GM19438 (cell line): Measurements from ENCODE around the gene CCDC178.
"Not testable (repeated sequence)": the region's sequence is repeated elsewhere in the genome, so short reads cannot be mapped to it uniquely, and the experiment has no call there.

Experiments used
- ATAC-seq: cut with Tn5 transposase; IDR thresholded peaks from one replicate; pipeline ENCODE4 v1.9.1; 2021; ENCODE audit warnings: low read depth; ENCODE audit not compliant: unreplicated experiment

The CCDC178 gene

DNA sequence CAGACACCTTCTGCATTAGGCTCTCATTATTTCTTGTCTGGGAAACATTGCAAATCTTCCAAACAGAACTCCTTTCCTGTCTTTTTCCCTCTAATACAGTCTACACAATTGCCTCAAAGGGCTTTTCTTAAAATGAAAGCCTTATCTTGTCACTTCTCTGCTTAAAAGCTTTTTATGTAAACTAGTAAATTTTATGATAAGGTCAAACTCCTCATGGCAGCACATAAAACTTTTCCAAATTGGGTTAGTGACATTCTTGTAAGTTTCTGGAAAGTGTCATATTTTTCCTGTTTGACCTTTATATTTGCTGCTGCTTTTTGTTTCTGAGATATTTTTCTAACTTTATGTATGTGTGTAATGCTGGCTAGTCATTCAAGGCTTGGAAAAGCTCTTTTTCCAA, 406.3 kb downstream of the CCDC178 start:
- no peak for ATAC-seq

DNA sequence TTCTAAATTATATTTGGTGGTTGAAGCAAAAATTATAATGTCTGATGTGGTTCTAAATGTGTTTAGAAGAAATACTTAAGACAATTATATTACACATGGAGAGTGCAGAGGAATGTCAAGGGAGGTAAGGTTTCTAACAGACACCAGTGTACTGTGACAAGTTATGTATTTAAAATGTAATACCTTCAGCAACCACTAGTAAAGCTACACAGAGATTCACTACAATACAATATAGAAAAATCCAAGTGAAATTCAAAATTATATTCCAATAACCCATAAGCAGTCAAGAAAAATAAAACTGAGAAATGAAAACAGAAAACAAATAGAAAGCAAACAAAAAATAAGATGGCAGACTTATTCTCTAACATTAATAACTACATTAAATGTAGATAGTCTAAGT, 418.2 kb downstream of the CCDC178 start:
- ATAC-seq = no peak

DNA sequence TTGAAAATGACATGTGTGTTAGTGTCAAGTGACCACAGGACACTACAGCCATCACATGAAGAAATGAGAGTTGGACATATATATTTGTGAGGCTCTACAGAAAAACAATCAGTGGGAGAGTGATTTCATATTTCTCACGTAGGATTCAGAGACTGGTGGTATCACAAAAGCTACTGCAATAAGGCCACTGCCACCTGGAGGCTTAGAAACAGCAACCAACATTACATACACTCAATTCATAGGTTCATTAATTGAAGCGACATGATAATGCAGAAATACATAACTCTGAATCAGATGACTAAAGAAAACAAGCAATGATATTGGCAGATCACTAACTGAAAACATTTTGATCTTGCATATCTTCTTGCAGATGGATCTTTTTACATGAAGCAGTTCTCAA, 419.6 kb downstream of the CCDC178 start:
- ATAC-seq = no peak

DNA sequence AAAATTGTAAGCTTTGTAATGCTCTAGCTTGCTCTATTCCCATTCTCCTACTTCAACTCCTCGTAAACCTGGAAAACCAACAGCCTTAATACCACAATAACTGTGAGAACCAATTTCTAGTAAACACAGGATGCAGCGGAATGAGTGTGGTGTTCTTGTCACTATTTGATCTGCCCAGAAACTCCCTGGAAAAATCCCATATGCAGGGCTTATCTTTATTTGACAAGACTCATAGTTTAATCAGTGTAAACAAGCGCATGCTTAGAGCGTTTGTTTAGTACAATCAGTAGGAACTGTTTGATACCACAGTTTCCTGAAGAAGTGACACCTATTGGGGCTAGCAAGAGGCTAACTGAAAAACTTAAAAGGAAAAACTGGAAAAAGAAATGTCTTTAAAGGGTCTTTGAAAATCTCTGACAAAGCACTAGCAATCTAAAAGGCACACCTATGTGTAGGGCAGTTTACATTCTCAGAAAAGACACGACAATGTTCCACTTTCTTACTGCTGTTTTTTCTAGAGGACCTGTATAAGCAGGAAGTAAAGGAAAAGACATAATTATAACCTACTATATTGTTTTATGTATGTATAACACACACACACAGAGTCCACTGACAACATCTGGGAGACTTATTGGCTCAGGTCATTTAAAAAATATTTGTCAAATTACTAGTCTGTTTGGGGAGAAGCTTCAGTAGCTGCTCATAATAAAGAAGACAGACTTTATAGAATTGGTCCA, 426.3 kb downstream of the CCDC178 start:
- ATAC-seq = no peak

DNA sequence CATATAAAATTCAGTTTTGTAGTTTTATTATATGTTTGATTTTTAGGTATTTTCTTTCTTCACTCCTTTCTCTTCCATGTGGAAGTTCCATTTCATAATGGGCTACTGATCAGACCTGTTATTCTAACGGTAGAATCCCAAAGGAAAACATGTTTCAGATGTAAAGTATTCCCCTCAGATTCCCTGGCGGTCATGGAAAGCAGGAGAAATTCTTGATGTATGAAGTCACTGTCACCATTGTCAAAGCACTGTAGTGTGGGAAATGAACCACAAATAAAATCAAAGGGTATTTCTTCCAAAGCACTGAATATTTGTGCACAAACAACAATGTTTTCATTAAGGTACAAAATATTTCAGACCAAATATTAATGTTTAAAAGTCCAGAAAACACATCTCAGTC, 430.4 kb downstream of the CCDC178 start:
- ATAC-seq = no peak

DNA sequence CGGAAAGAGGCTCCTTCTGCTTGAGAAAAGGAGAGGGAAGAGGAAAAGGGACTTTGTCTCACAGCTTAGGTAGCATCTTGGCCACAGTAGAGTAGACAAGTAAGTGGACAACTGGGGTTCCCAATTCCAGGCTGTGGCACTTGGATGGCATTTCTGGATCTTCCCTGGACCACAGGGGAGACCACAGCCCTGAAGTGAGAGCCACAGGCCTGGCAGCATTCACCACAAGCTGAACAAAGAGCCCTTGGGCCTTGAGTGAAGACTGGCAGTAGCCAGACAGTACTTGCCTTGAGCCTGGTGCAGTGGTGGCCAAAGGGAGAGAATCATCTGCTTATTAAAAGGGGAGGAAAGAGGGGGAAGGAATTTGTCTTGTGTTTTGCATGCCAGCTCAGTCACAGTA, 441.6 kb downstream of the CCDC178 start:
- ATAC-seq = no peak

DNA sequence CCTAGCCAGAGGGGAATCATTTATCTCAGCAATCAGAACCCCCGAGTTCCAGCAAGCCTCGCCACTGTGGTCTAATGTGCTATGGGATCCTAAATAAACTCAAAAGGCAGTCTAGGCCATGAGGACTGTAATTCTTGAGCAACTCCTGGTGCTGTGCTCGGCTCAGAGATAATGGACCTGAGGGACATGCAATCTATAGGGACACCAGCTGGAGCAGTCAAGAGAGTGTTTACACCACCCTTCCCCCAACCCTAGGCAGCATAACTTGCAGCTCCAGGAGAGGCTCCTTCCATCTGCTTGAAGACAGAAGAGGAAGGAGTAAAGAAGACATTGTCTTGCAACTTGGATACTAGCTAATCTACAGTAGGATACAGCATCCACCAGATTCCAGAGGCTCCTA, 442.2 kb downstream of the CCDC178 start:
- ATAC-seq = no peak

DNA sequence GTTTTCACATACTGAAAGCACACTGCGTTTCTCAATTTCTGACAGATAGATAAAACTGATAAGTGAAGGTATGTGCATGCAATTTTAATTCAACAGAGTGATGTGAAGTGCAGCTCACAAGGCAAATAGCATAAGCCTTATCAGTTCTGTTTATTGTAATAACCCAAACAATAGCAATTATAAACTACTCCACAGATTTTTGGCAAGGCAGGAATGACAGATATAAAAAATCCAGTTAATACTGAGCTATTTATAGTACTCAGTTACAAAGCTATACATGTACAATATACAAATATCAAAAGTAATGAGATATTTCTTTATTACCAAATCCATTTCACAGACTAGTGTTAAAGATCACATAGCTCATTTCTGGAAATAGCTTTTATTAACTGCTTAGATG, 456.8 kb downstream of the CCDC178 start:
- ATAC-seq = no peak

DNA sequence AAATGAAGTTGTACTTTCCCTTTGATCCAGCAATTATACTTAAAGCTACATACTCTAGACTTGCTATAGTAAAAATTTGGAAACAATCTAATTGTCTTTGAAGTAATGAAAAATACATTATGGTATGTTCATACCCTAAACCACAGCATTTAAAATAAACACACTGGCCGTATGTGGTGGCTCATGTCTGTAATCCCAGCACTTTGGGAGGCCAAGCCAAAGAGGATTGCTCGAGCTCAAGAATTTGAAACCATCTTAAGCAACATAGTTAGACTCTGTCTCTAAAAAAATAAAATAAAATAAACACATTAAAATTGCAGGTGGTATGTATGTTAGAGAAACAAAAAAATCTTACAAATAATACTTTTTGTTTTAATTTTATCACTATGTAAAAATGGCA, 459.6 kb downstream of the CCDC178 start:
- no peak for ATAC-seq

DNA sequence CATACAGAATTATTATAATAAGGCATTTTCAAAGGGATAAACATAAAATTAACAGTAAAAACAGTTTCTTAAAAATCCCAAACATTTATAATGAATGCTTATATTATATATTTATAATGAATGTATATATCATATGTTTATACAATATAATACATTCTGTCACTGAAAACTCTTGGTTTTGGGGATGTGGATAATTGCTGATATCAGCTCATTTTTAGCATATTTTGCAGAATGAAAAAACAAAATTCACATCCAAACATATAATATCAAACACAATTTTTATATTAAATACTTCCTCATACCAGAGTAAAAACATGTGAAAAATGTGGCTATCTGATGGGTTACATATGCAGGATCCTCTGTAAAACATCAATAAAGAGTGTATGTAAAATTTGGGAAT, 465.0 kb downstream of the CCDC178 start:
- no peak for ATAC-seq

DNA sequence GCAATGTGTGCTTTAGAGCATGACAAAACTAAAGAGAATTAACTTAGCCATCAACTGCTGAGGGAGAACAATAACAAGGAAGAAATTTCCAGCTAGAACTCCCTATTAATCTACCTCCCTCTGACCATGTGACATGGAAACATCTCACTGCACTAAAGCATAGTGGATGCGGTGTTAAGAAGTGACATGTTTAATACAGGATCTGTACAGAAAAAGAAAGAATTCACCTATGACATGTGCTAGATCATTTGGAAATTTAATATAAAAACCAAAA, 465.4 kb downstream of the CCDC178 start:
- ATAC-seq = no peak

DNA sequence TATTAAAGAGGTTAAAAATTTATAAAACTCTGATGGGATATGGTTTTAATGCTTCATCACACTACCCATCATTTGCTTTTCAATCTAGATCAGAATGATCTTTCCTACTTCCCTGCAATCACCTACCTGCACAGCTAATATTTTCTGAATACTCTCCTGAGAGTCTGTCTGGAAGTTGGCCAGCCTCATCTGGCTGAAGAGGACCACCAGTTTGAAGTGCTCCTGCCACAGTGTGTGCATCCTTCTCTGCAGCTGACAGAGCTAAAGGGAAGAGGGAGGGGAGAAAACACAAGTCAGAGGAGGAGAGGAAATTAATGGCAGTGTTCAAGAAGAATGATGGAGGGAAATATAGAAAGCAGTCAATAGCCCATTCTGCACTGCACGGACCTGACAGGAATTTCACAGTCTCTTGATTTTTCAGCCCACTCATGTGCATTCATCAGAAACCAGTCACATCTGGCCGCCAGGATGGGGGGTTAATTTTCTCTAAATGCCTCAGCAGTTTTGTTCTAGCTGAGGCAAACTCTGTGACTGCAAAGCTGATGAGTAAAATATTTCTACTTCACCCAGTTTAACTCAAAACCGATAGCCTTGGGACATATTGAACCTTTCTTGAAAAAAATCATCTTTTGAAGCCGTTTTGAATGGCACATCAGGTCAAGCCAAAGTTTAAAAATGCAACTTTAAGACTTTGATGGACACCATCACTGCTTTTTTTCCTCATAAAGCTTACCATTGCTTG, 465.9 kb downstream of the CCDC178 start:
- no peak for ATAC-seq

DNA sequence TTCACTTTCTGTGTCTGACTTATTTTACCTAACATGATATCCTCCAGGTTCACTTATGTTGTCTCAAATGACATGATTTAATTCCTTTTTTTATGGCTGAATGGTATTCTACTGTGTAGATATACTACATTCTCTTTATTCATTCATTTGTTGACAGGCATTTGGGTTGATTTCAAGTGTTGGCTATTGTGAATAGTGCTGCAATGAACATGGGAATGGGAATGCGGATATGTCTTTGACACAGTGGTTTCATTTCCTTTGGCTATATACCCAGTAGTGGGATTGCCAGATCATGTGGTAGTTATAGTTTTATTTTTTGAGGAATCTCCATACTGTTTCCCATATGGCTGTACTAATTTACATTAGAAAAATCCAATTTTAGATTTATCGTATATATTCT, 472.3 kb downstream of the CCDC178 start:
- no peak for ATAC-seq

DNA sequence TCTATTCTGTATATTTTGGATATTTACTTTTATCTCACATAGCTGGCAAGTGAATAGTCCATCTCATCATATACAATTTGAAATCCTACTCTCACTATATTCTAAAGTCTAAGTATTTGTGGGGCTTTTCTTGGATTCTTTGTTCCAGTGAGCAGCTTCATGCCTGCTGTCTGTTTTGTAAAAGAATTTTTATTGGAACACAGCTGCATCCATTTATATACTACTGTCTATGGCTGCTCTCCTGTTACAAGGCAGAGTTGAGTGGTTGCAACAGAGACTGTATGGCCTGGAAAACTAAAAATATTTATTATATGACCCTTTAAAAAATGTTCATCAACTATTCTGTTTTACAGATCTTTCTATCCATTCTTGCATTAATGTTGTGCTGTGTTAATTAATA, 474.4 kb downstream of the CCDC178 start:
- ATAC-seq = no peak

DNA sequence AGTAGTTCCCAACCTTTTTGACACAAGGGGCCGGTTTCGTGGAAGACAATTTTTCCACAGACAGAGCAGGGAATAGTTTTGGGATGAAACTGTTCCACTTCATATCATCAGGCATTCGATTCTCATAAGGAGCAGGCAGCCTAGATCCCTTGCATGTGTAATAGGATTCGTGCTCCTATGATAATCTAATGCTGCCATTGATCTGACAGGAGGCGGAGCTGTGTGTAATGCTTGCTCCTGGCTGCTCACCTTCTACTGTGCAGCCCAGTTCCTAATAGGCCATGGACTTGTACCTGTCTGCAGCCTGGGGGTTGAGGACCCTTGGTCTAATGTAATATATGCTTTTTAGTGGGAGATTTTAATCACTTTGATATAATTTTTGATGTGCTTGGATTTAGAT, 479.0 kb downstream of the CCDC178 start:
- ATAC-seq = no peak

DNA sequence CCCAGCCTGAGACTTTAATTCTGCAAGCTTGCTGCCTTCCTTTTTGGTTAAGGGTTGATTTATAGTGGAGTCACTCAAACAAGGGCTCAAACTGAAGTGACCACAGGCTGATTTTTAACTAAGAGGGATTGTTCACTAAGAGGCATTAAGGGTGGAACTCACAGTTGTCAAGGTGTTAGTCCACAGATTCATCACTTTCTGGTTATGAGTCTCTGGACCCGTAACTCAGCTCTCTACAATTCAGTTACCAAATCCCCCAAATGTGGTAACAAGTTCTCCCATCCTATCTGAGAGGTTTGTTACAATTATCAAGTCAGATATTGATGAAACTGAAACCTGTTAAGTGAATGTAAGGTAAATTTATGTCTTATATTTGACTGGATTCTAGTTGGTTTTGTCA, 481.8 kb downstream of the CCDC178 start:
- ATAC-seq = no peak

DNA sequence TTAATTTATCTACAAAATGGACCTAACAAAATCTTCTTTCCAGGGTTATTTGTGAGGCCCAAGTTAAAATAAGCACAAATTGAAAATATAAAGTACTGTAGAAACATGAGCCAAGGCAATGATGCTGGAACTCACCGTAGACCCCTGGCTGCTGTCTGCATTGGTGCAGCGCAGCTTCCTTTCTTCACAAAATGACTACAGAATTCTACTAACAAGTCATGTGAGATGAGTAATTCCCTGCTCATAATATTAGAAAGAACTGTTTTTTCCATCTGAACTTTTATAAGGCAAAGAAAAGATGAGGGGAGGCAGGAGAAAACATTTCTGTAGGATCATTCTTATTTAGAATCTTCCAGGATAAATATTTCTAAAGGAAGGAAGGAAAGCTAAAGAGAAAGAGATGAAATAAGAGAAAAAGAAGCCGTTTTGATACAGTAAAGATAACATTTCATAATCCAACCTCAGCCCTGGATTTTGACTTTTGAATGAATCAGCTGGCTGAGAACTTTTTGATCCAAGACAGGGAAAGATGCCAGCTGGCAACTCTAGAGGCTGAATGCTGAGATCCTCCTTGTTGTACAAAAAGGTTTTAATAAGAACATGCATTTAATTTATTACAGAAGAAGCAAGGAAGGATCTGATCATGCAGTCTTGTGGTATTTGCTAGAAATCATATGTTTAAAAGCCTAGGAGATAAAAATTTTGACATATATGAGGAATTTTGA, 483.8 kb downstream of the CCDC178 start:
- no peak for ATAC-seq

DNA sequence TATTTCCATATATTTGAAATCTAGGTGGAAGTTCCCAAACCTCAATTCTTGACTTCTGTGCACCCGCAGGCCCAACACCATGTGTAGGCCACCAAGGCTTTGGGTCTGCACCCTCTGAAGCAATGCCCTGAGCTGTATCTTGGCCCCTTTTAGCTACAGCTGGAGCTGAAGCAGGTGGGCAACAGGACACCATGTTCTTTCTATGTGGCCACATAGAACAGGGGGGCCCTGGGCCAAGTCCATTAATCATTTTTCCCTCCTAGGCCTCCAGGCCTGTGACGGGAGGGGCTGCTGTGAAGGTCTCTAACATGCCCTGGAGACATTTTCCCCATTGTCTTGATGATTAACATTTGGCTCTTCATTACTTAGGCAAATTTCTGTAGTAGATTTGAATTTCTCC, 488.2 kb downstream of the CCDC178 start:
- ATAC-seq = not testable (repeated sequence)

DNA sequence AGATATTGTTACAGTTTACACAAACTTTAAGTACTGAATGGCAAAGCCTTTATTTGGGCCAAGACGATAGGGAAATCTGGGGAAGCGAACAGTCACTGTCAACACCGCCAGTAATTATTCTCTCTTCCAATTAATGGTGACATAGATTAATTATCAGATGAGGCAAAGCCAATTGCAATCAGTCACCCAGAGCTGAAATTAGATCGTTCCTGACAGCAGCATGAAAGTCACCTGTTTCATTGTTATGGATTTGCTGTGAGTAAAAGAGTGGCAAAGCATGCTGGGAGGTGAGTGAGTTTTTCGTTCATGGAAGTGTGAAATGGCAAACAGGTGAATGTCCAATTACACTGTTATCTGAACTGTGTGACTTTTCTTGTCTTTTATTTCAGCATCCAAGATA, 502.9 kb downstream of the CCDC178 start:
- no peak for ATAC-seq

DNA sequence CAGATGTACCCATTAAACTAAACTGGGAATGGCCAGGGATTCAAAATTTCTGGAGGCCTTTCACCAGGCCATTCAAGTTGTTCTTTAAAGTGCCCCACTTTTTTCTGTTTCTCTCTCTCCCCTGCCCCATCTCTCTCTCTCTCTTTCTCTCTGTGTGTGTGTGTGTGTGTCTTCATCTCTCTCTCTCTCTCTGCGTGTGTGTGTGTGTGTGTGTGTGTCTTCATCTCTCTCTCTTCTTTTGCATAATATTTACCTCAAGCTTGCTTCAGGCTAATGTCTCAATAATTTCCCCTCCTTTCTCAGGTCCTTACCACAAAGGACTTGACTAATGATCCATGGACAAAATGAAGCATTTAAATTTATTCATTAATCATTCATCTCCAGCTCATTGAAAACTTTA, 503.5 kb downstream of the CCDC178 start:
- no peak for ATAC-seq

DNA sequence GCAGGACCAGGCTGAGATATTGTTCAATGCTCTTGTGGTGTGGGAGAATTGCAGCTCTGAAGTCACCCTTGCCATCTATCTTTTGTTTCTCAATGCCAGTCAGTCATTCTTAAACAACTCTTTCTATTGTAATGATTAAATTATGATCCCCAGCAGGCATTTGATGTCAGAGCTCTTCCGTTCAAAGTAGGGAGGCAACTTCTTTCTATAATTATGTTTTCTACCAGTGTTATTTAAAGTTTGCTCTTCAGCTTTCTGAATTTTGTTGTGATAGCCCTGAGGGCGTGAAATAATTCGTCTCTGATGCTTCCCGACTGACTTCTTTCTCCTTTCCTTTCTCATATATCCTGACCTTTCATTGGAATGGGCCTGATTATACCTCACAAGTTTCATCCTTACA, 506.3 kb downstream of the CCDC178 start:
- ATAC-seq = no peak
